ENCODE data around the gene CD180.

Gene CD180

DNA sequence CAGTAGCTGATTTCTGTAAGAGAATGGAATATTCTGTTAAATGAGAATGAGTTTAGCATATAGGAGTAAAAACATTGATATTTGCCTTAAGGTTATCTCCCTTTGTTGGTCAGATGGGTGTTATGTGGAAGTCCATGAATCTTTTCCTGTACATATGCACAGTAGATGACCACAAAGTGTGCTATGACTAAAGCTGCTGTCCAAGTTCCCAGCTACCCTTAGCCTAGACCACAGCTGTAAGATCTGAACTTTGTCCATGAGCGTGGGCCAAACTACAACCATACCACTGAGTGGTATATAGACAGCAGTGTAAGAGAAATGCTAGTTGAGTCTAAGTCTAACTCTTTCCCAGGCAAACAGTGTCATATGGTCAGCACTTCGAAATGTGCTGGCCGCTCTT lies 48.8 kb downstream of the CD180 start:
- Histone ChIP-seq H3K4me3 (ENCODE audit: low read depth, low read length, poor library complexity, severe bottlenecking) (no peak overlapping the region), H3F3A (ENCODE audit: insufficient read depth, low read length) (no peaks in the 10 kb centered on the region), H3K9me2 (ENCODE audit: low read depth, low read length) (no peaks in the 10 kb centered on the region), H3K4me1 (ENCODE audit: insufficient read depth, low read length, severe bottlenecking) (no peaks in the 10 kb centered on the region), H3K27ac (ENCODE audit: low read depth, low read length, poor library complexity, severe bottlenecking) (no peak overlapping the region), H4K20me1 (ENCODE audit: insufficient read depth, low read length) (no peaks in the 10 kb centered on the region), H2AFZ (ENCODE audit: low read length) (no peak overlapping the region), H3K36me3 (ENCODE audit: insufficient read depth, low read length) (no peaks in the 10 kb centered on the region), H3K9ac (ENCODE audit: low read length) (no peak overlapping the region), H3K9me3 (ENCODE audit: low read length) (no peaks in the 10 kb centered on the region), H3K4me2 (ENCODE audit: low read length) (no peak overlapping the region), H3K79me2 (ENCODE audit: insufficient read depth, low read length) (no peaks in the 10 kb centered on the region), H3K27me3 (ENCODE audit: insufficient read depth, low read length) (no peaks in the 10 kb centered on the region)
- TF ChIP-seq EZH2 (IDR thresholded peaks at IDR 0.05; ENCODE audit: borderline replicate concordance, low read length) = no peak
- TF ChIP-seq, protein P1, sequence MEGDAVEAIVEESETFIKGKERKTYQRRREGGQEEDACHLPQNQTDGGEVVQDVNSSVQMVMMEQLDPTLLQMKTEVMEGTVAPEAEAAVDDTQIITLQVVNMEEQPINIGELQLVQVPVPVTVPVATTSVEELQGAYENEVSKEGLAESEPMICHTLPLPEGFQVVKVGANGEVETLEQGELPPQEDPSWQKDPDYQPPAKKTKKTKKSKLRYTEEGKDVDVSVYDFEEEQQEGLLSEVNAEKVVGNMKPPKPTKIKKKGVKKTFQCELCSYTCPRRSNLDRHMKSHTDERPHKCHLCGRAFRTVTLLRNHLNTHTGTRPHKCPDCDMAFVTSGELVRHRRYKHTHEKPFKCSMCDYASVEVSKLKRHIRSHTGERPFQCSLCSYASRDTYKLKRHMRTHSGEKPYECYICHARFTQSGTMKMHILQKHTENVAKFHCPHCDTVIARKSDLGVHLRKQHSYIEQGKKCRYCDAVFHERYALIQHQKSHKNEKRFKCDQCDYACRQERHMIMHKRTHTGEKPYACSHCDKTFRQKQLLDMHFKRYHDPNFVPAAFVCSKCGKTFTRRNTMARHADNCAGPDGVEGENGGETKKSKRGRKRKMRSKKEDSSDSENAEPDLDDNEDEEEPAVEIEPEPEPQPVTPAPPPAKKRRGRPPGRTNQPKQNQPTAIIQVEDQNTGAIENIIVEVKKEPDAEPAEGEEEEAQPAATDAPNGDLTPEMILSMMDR (IDR thresholded peaks at IDR 0.05; ENCODE audit: low read length) = no peak

DNA sequence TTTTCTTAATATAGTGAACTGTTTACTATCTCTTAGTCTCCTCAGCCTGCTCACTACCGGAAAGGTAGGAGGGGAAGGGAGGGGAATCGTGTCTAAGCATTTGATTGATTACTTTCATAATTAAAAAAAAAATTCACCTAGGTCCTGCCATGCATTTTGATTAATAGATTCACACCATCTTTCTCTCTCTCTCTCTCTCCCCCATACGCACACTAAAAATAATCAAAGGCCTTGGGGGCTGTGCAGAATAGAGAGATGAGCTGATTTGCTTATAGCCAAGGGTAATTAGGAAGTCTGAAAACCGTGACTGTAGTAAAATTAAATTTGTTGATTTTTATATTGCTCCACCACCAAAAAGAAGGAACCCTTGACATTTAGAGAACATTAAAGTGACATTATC lies 49.6 kb downstream of the CD180 start:
- Histone ChIP-seq H3K4me3 (ENCODE audit: low read depth, low read length, poor library complexity, severe bottlenecking) (no peak overlapping the region), H3K9ac (ENCODE audit: low read length) (no peak overlapping the region), H4K20me1 (ENCODE audit: insufficient read depth, low read length) (no peaks in the 10 kb centered on the region), H3K27ac (ENCODE audit: low read depth, low read length, poor library complexity, severe bottlenecking) (no peak overlapping the region), H3F3A (ENCODE audit: insufficient read depth, low read length) (no peaks in the 10 kb centered on the region), H3K4me2 (ENCODE audit: low read length) (no peak overlapping the region), H3K9me2 (ENCODE audit: low read depth, low read length) (no peaks in the 10 kb centered on the region), H3K4me1 (ENCODE audit: insufficient read depth, low read length, severe bottlenecking) (no peaks in the 10 kb centered on the region), H3K36me3 (ENCODE audit: insufficient read depth, low read length) (no peaks in the 10 kb centered on the region), H2AFZ (ENCODE audit: low read length) (no peak overlapping the region), H3K9me3 (ENCODE audit: low read length) (no peaks in the 10 kb centered on the region), H3K79me2 (ENCODE audit: insufficient read depth, low read length) (no peaks in the 10 kb centered on the region), H3K27me3 (ENCODE audit: insufficient read depth, low read length) (no peaks in the 10 kb centered on the region)
- TF ChIP-seq EZH2 (IDR thresholded peaks at IDR 0.05; ENCODE audit: borderline replicate concordance, low read length) = no peak
- TF ChIP-seq, protein P1 (IDR thresholded peaks at IDR 0.05; ENCODE audit: low read length) = no peak

DNA sequence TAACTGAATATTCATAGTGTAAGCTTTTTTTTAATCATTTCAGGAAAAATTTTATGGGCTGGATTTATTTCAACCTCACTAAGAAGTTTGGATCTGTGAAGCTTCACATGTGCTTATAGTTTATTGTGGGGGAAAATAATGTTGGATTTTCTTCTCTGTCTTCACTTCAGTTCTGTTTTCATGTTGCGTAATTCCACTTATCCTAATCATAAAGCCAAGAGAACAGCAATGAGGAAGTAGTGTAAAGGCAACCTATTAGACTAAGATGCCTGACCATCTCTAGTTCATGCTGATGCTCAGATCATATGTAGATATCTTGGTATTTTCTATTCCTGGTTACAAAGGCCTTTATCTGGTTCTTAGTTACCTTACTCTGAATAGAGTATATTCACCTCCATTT lies 50.0 kb downstream of the CD180 start:
- H3K4me3 ChIP-seq (ENCODE audit: low read depth, low read length, poor library complexity, severe bottlenecking) = no peak overlapping the region
- no peak overlapping the region for H3K9ac ChIP-seq (ENCODE audit: low read length)
- H3K36me3 ChIP-seq (ENCODE audit: insufficient read depth, low read length) = no peaks in the 10 kb centered on the region
- no peaks in the 10 kb centered on the region for H3F3A ChIP-seq (ENCODE audit: insufficient read depth, low read length)
- H3K4me1 ChIP-seq (ENCODE audit: insufficient read depth, low read length, severe bottlenecking) = no peaks in the 10 kb centered on the region
- TF ChIP-seq, protein P1 (IDR thresholded peaks at IDR 0.05; ENCODE audit: low read length) = no peak
- no peak for TF ChIP-seq EZH2 (IDR thresholded peaks at IDR 0.05; ENCODE audit: borderline replicate concordance, low read length)
- H3K9me2 ChIP-seq (ENCODE audit: low read depth, low read length) = no peaks in the 10 kb centered on the region
- H3K27ac ChIP-seq (ENCODE audit: low read depth, low read length, poor library complexity, severe bottlenecking) = no peak overlapping the region
- no peaks in the 10 kb centered on the region for H3K9me3 ChIP-seq (ENCODE audit: low read length)
- H2AFZ ChIP-seq (ENCODE audit: low read length) = no peak overlapping the region
- H4K20me1 ChIP-seq (ENCODE audit: insufficient read depth, low read length) = no peaks in the 10 kb centered on the region
- no peak overlapping the region for H3K4me2 ChIP-seq (ENCODE audit: low read length)
- no peaks in the 10 kb centered on the region for H3K27me3 ChIP-seq (ENCODE audit: insufficient read depth, low read length)
- no peaks in the 10 kb centered on the region for H3K79me2 ChIP-seq (ENCODE audit: insufficient read depth, low read length)
